ENCODE data around the gene HNRNPC.
"Not testable (repeated sequence)": the region's sequence is repeated elsewhere in the genome, so short reads cannot be mapped to it uniquely, and the experiment has no call there.

HNRNPC gene

GRCh38 chr14:21256539-21257393 is 12.5 kb downstream of the HNRNPC start:
- Histone ChIP-seq H3K36me3 (peaks cover 5 to 54% (median 38%) of the 10 kb centered on the region in 3 donors), H3K9me3 (no peaks in the 10 kb centered on the region), H3K27me3 (no peaks in the 10 kb centered on the region), H3K4me3 (no peak overlapping the region), H3K4me1 (peaks cover 0 to 75% (median 37%) of the 10 kb centered on the region in 4 donors), H3K27ac (no peak overlapping the region)
- no peak for DNase-seq
- intact Hi-C loops (cut with DNase I; ENCODE audit: low total_unique reads) = no loop called here
- TF ChIP-seq, protein P1, sequence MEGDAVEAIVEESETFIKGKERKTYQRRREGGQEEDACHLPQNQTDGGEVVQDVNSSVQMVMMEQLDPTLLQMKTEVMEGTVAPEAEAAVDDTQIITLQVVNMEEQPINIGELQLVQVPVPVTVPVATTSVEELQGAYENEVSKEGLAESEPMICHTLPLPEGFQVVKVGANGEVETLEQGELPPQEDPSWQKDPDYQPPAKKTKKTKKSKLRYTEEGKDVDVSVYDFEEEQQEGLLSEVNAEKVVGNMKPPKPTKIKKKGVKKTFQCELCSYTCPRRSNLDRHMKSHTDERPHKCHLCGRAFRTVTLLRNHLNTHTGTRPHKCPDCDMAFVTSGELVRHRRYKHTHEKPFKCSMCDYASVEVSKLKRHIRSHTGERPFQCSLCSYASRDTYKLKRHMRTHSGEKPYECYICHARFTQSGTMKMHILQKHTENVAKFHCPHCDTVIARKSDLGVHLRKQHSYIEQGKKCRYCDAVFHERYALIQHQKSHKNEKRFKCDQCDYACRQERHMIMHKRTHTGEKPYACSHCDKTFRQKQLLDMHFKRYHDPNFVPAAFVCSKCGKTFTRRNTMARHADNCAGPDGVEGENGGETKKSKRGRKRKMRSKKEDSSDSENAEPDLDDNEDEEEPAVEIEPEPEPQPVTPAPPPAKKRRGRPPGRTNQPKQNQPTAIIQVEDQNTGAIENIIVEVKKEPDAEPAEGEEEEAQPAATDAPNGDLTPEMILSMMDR (IDR thresholded peaks at IDR 0.05) = no peak

- H3K27ac ChIP-seq; DNase-seq; intact Hi-C loops (cut with DNase I; ENCODE audit: low total_unique reads); H3K4me3 ChIP-seq; H3K9me3 ChIP-seq; H3K27me3 ChIP-seq: not testable (repeated sequence)
- H3K4me1 ChIP-seq = peaks cover 0 to 68% (median 30%) of the 10 kb centered on the region in 4 donors
- peaks cover 11 to 53% (median 37%) of the 10 kb centered on the region in 3 donors for H3K36me3 ChIP-seq
These were observed 13.2 kb downstream of the HNRNPC start for GRCh38 chr14:21256102-21256447.

- H3K36me3 ChIP-seq = peaks cover 15 to 53% (median 38%) of the 10 kb centered on the region in 3 donors
- H3K4me1 ChIP-seq = peaks cover 0 to 63% (median 28%) of the 10 kb centered on the region in 4 donors
- DNase-seq = no peak
- TF ChIP-seq, protein P1 (IDR thresholded peaks at IDR 0.05) = no peak
- H3K27me3 ChIP-seq = no peaks in the 10 kb centered on the region
- H3K9me3 ChIP-seq = no peaks in the 10 kb centered on the region
- H3K4me3 ChIP-seq = no peak overlapping the region
- intact Hi-C loops (cut with DNase I; ENCODE audit: low total_unique reads) = no loop called here
- no peak overlapping the region for H3K27ac ChIP-seq
These were observed 13.7 kb downstream of the HNRNPC start for GRCh38 chr14:21255385-21256101.

DNA sequence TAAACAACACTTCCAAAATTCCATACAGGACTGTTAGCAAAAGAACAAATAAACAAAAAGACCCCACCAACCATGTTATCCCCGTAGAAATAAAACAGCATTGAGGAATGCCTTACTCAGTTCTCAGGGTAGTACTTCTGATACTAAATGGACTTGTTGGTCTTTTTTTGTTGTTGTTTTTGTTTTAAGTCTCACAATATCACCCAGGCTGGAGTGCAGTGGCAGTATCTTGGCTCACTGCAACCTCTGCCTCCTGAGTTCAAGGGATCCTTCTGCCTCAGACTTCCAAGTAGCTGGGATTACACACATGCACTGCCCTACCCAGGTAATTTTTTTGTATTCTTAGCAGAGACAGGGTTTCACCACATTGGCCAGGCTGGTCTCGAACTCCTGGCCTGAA is 17.1 kb downstream of the HNRNPC start:
- peaks cover 0 to 36% (median 21%) of the 10 kb centered on the region in 4 donors for H3K4me1 ChIP-seq
- intact Hi-C loops (cut with DNase I; ENCODE audit: low total_unique reads) = no loop called here
- H3K4me3 ChIP-seq = no peak overlapping the region
- H3K9me3 ChIP-seq = no peaks in the 10 kb centered on the region
- H3K27me3 ChIP-seq = no peaks in the 10 kb centered on the region
- no peak overlapping the region for H3K27ac ChIP-seq
- peaks cover 27 to 63% (median 39%) of the 10 kb centered on the region in 3 donors for H3K36me3 ChIP-seq
- no peak for DNase-seq
- TF ChIP-seq, protein P1 (IDR thresholded peaks at IDR 0.05) = no peak

DNA sequence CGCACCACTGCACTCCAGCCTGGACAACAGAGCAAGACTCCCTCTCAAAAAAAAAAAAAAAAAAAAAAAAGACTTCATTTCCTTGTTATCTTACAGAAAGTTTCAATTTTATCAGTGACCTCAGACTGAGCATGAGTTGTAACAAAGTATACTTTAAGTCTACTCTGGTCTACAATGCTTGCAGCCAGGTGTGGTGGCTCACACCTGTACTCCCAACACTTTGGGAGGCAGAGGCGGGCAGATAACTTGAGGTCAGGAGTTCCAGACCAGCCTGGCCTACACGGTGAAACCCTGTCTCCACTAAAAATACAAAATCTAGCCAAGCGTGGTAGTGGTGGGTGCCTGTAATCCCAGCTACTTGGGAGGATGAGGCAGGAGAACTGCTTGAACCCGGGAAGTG is 18.0 kb downstream of the HNRNPC start:
- Histone ChIP-seq H3K4me1 (peaks cover 0 to 36% (median 20%) of the 10 kb centered on the region in 4 donors), H3K4me3 (no peak overlapping the region), H3K9me3 (no peaks in the 10 kb centered on the region), H3K27me3 (no peaks in the 10 kb centered on the region), H3K36me3 (peaks cover 27 to 54% (median 41%) of the 10 kb centered on the region in 3 donors), H3K27ac (no peak overlapping the region)
- TF ChIP-seq, protein P1 (IDR thresholded peaks at IDR 0.05) = no peak
- intact Hi-C loops (cut with DNase I; ENCODE audit: low total_unique reads) = no loop called here
- DNase-seq = no peak
